ENCODE measurements around the gene PRM2.

Gene PRM2

DNA sequence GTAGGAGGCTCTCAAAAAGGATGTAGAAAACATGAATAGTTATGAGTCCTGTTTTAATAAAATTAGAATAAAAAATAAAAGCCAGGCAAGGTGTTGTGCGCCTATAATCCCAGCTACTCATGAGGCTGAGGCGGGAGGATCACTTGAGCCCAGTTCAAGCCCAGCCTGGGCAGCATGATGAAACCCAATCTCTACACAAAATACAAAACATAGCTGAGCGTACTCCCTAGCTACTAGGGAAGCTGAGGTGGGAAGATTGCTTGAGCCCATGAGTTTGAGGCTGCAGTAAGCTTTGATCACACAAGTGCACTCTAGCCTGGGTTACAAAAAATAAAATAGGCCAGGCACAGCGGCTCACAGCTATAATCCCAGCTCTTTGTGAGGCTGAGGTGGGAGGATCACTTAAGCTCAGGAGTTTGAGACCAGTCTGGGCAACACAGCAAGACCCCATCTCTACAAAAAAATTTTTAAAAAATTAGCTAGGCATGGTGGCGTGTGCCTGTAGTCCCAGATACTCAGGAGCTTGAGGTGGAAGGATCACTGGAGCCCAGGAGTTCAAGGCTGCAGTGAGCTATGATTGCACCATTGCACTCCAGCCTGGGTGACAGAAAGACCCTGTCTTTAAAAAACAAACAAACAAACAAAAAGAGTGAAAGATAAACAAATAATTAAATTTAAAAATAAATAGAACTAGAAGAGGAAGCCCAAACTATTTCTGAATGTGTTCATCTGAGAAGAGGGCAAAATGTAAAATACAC lies 22.0 kb upstream of the PRM2 start:
- H3K4me1 ChIP-seq (ENCODE audit: control insufficient read depth in 1 of 2, insufficient read depth in 1 of 2, low read depth in 1 of 2, low read length in 1 of 2): peaks cover 11 to 13% of the 10 kb centered on the region in 2 experiments
- H3K27ac ChIP-seq: peak overlapping the region; percentile 29
- no peak overlapping the region for H3K4me3 ChIP-seq (ENCODE audit: low read depth in 1 of 2, low read length in 1 of 2)
- H3K9me3 ChIP-seq: no peaks in the 10 kb centered on the region
- H3K27me3 ChIP-seq: no peaks in the 10 kb centered on the region
- H3K36me3 ChIP-seq: no peaks in the 10 kb centered on the region
- TF ChIP-seq, protein P1, sequence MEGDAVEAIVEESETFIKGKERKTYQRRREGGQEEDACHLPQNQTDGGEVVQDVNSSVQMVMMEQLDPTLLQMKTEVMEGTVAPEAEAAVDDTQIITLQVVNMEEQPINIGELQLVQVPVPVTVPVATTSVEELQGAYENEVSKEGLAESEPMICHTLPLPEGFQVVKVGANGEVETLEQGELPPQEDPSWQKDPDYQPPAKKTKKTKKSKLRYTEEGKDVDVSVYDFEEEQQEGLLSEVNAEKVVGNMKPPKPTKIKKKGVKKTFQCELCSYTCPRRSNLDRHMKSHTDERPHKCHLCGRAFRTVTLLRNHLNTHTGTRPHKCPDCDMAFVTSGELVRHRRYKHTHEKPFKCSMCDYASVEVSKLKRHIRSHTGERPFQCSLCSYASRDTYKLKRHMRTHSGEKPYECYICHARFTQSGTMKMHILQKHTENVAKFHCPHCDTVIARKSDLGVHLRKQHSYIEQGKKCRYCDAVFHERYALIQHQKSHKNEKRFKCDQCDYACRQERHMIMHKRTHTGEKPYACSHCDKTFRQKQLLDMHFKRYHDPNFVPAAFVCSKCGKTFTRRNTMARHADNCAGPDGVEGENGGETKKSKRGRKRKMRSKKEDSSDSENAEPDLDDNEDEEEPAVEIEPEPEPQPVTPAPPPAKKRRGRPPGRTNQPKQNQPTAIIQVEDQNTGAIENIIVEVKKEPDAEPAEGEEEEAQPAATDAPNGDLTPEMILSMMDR (IDR thresholded peaks at IDR 0.05): no peak

DNA sequence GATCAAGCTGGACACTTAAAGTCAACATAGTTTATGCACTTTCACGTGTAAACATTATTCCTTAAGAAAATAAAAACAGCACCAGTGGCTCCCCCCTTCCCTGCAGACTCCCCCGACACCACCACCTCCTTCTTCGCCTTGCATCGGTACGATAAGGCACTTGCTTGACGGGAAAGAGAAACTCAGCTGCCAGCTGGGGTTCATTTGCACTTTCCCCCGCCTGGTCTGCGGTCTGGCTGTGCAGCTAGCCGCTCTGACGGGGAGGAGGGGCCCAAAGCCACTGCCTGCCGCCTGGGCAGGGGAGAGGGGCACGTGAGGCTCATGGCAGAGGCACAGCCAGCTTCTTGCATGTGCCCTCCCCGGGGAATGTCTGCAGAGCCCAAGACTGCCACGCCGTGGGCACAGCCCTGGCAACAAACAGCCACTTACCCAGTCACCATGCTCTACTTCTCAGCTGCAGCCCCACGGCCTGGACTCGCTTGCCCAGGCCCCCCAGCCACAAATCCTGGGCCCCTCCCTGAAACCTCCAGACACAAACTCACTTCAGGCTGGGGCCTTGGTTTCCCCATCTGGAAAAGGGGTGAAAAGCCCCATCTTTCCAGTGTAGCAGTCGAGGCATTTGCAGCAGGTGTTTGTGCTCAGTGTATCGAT lies 21.3 kb upstream of the PRM2 start:
- Histone ChIP-seq H3K36me3 (no peaks in the 10 kb centered on the region), H3K9me3 (no peaks in the 10 kb centered on the region), H3K27ac (peak overlapping the region; percentile 29), H3K4me1 (ENCODE audit: control insufficient read depth in 1 of 2, insufficient read depth in 1 of 2, low read depth in 1 of 2, low read length in 1 of 2) (peaks cover 11 to 13% of the 10 kb centered on the region in 2 experiments), H3K27me3 (no peaks in the 10 kb centered on the region), H3K4me3 (ENCODE audit: low read depth in 1 of 2, low read length in 1 of 2) (peak overlapping the region in 1 of 2 experiments; percentile 32)
- TF ChIP-seq, protein P1 (IDR thresholded peaks at IDR 0.05): no peak

DNA sequence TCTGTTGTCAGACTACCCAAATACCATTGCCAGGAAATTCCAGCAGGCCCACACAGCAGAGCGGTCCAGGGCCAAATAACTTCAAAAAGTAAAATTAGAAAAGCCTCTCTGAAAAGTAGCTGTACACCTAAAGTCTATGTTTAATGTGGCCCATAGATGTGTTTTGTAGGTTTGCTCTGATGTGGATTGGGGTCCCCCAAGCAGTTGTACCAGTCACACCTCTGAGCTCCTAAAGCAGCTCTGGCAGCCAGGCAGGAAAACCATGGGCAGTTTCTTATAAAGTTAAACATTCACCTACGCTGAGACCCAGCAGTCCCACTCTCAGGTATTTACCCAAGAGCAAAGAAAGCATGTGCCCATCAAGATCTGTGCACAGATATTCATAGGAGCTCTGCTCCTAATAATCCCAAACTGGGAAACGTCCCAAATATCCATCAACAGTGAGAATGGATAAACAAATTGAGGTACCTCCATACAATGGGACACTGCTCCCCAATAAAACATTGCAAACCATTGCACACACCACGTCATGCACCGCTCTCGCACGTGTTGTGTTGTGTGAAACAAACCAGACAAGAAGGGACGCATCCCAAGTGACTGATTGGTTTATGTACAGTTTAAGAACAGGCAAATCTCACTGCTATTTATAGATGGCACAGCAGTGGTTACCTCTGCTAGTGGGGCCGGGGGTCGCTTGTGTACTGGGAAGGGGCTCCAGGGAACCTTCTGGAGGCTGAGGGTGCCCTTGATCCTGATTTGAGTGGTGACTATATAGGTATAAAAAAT lies 20.6 kb upstream of the PRM2 start:
- no peak overlapping the region for H3K27ac ChIP-seq
- H3K4me1 ChIP-seq (ENCODE audit: control insufficient read depth in 1 of 2, insufficient read depth in 1 of 2, low read depth in 1 of 2, low read length in 1 of 2): peaks cover 11 to 13% of the 10 kb centered on the region in 2 experiments
- H3K4me3 ChIP-seq (ENCODE audit: low read depth in 1 of 2, low read length in 1 of 2): peak overlapping the region in 1 of 2 experiments; percentile 32
- H3K36me3 ChIP-seq: no peaks in the 10 kb centered on the region
- no peaks in the 10 kb centered on the region for H3K9me3 ChIP-seq
- TF ChIP-seq, protein P1 (IDR thresholded peaks at IDR 0.05): no peak
- no peaks in the 10 kb centered on the region for H3K27me3 ChIP-seq

DNA sequence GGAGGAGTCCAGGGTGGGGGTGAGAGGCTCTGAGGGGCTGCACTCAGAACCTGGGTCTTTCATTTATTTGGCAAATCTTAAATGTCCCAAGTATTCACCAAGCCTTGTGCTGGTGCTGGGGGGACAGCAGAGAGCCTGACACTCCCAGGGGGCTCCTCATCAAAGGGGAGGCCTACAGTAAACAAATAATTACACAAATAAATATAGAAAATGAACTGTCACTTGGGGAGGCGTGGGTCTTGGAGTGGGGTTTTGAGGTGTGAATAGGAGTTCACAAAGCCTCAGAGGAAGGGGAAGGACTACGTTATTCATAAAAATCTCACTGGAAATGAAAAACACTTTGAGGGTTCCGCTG lies 20.0 kb upstream of the PRM2 start:
- Histone ChIP-seq H3K27me3 (no peaks in the 10 kb centered on the region), H3K9me3 (no peaks in the 10 kb centered on the region), H3K4me3 (ENCODE audit: low read depth in 1 of 2, low read length in 1 of 2) (no peak overlapping the region), H3K36me3 (no peaks in the 10 kb centered on the region), H3K4me1 (ENCODE audit: control insufficient read depth in 1 of 2, insufficient read depth in 1 of 2, low read depth in 1 of 2, low read length in 1 of 2) (peaks cover 11 to 13% of the 10 kb centered on the region in 2 experiments), H3K27ac (no peak overlapping the region)
- TF ChIP-seq, protein P1 (IDR thresholded peaks at IDR 0.05): no peak

DNA sequence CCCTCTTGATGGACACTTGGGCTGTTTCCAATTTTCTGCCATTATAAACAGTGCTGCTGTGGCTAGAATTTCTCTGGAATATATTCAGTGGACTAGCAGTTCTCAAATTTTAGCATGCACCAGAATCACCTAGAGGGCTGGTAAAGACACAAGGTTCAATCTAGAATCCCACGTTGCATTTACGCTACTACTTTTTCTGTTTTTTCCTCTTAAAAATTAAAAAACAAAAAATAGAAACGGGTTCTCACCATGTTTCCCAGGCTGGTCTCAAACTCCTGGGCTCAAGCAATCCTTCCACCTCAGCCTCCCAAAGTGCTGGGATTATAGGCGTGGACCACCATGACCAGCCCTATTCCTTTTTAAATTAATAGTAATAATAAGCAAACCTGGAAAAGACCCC lies 19.4 kb upstream of the PRM2 start:
- H3K27me3 ChIP-seq: no peaks in the 10 kb centered on the region
- TF ChIP-seq, protein P1 (IDR thresholded peaks at IDR 0.05): no peak
- H3K9me3 ChIP-seq: no peaks in the 10 kb centered on the region
- no peak overlapping the region for H3K27ac ChIP-seq
- no peak overlapping the region for H3K4me3 ChIP-seq (ENCODE audit: low read depth in 1 of 2, low read length in 1 of 2)
- H3K36me3 ChIP-seq: no peaks in the 10 kb centered on the region
- H3K4me1 ChIP-seq (ENCODE audit: control insufficient read depth in 1 of 2, insufficient read depth in 1 of 2, low read depth in 1 of 2, low read length in 1 of 2): peaks cover 11 to 13% of the 10 kb centered on the region in 2 experiments
